ENCODE data around the gene FAM200A. TPM values are rescaled to one million over a fixed set of nuclear protein-coding genes. Genes with fewer than 3 reads are reported as not detected.

The FAM200A gene
- total and polyA plus RNA-seq, 2 of the 13 experiments (the other 11 are each of a cell fraction or from before 2014, with no cell fraction given) = 4.7 to 6.3 TPM

DNA sequence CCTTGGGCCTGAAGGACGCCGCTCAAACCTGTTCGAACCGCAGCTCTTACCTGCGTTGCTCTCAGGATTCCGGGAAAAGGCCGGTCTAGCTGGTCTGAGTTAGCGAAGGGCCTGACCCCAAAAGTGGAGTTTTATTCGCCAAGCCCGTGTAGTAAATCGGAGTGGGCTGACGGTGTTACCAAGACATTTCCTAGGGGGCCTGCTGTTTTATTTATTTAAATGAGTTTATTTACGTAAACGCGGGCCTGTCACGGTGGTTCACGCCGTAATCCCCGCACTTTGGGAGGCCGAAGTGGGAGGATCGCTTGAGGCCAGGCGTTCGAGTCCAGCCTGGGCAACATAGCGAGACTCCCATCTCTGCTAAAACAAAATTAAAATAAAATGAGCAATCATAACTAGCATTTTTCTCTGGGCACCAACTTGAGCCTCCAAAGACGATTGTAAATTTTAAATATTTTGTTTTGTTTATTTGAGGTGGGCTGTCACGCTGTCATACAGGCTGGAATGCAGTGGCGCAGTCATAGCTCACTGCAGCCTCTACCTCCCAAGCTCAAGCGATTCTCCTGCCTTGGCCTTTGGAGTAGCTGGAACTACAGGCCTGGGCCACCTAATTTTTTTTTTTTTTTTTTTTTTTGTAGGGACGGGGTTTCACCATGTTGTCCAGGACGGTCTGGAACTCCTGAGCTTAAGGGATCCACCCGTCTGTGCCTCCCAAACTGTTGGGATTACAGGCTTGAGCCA lies 7.4 kb upstream of the FAM200A start (continued):
- TF ChIP-seq SNAI1 (CRISPR knock-in tag; IDR thresholded peaks at IDR 0.05; ENCODE audit: borderline replicate concordance) (no peak), NKX3-1 (CRISPR knock-in tag; IDR thresholded peaks at IDR 0.05) (no peak), LBX2 (CRISPR knock-in tag; IDR thresholded peaks at IDR 0.05; ENCODE audit: borderline replicate concordance) (no peak), ZNF264 (CRISPR knock-in tag; IDR thresholded peaks at IDR 0.05) (no peak), ZNF382 (CRISPR knock-in tag; IDR thresholded peaks at IDR 0.05; ENCODE audit: borderline replicate concordance) (no peak), FOXO1 (CRISPR knock-in tag; IDR thresholded peaks at IDR 0.05) (no peak), NR3C1 (CRISPR knock-in tag; IDR thresholded peaks at IDR 0.05) (no peak), MLX (CRISPR knock-in tag; IDR thresholded peaks at IDR 0.05) (no peak), NFAT5 (CRISPR knock-in tag; IDR thresholded peaks at IDR 0.05) (no peak), ZBTB8A (CRISPR knock-in tag; IDR thresholded peaks at IDR 0.05; ENCODE audit: borderline replicate concordance, low read depth) (no peak), ZNF30 (CRISPR knock-in tag; IDR thresholded peaks at IDR 0.05) (no peak)
- TF ChIP-seq, protein P1, sequence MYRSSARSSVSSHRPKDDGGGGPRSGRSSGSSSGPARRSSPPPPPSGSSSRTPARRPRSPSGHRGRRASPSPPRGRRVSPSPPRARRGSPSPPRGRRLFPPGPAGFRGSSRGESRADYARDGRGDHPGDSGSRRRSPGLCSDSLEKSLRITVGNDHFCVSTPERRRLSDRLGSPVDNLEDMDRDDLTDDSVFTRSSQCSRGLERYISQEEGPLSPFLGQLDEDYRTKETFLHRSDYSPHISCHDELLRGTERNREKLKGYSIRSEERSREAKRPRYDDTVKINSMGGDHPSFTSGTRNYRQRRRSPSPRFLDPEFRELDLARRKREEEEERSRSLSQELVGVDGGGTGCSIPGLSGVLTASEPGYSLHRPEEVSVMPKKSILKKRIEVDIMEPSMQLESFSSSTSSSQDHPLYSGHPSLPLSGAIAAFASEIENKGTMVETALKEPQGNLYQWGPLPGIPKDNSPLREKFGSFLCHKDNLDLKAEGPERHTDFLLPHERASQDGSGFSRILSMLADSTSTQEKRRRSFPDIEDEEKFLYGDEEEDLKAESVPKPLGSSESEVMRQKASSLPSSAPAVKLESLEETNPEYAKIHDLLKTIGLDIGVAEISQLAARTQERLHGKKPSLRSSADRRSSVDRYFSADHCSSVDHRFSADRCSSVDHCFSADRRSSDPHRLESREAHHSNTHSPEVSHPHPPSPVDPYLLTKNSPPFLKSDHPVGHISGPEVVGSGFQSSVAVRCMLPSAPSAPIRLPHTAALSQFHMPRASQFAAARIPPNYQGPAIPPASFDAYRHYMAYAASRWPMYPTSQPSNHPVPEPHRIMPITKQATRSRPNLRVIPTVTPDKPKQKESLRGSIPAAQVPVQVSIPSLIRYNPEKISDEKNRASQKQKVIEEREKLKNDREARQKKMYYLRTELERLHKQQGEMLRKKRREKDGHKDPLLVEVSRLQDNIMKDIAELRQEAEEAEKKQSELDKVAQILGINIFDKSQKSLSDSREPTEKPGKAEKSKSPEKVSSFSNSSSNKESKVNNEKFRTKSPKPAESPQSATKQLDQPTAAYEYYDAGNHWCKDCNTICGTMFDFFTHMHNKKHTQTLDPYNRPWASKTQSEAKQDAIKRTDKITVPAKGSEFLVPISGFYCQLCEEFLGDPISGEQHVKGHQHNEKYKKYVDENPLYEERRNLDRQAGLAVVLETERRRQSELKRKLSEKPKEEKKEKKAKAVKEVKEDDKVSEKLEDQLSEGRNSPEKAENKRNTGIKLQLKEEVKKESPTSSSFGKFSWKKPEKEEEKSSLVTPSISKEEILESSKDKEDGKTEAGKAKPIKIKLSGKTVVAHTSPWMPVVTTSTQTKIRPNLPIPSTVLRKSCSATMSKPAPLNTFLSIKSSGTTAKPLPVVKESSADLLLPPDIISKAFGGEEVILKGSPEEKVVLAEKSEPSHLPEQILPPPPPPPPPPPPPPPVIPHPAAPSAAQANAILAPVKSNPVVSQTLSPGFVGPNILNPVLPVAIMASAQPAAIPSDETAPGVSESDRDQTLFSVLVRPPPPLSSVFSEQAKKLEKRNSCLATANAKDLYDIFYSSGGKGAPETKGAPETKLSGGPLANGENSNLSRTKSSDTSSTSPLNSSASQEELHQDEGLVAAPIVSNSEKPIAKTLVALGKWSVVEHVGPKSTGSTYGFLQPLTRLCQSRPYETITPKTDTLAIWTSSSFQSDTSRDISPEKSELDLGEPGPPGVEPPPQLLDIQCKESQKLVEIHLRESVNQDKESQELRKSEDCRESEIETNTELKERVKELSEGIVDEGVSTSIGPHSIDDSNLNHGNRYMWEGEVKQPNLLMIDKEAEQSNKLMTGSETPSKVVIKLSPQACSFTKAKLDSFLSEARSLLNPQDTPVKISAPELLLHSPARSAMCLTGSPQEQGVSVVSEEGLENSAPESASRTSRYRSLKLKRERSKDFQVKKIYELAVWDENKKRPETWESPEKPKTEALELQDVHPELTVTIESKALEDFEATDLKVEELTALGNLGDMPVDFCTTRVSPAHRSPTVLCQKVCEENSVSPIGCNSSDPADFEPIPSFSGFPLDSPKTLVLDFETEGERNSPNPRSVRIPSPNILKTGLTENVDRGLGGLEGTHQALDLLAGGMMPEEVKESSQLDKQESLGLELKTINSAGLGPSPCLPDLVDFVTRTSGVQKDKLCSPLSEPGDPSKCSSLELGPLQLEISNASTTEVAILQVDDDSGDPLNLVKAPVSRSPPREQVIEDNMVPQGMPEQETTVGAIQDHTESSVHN (CRISPR knock-in tag; IDR thresholded peaks at IDR 0.05) = no peak

Measured in HepG2 (cell line).